ENCODE results near the gene GAPDHS.

DNA sequence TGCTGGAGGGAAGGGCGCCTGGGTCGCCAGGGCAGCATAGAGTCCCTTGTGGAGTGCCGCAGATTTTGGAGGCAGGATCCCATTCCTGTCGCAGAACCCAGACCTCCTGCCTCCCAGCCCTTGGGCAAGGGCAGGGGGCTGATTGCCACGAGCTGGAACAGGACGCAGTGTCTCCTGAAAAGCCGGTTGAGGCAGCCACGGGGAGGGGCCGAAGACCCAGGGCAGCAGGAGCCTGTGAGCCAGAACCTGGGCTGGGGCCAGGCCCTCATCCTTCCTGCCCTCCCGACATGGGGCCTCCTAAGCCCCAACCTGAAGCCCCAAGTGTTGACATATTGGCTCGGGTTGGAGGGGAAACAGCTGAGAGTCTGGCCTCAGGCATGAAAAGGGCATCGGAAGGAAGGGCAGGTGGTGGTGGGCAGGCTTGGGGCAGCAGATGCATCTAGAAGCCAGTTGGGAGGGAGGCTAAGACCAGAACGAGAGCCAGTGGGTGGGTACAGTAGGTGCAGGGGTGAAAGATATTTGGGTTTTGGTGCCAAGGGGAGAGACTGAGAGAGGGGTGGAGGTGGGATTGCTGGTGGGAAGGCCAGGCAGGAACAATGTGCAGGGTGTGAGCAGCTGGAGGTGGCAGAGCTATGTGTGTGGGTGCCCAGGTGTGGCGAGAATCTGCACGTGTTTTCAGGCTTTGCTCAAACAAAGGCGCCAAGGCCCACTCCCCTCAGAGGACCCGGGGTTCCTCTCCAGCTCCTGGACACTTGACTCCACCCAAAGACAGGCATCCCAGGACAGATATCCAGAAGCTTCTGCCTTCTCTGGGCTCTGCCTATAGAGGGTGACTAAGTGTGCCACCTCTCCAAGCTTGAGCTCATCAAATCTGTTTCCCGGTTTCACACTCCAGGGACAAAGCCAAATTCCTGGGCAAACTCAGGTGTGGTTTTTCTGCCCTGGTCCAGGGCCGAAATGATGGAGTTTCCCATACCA lies 3.7 kb upstream of the GAPDHS start:
- TF ChIP-seq, protein P1, sequence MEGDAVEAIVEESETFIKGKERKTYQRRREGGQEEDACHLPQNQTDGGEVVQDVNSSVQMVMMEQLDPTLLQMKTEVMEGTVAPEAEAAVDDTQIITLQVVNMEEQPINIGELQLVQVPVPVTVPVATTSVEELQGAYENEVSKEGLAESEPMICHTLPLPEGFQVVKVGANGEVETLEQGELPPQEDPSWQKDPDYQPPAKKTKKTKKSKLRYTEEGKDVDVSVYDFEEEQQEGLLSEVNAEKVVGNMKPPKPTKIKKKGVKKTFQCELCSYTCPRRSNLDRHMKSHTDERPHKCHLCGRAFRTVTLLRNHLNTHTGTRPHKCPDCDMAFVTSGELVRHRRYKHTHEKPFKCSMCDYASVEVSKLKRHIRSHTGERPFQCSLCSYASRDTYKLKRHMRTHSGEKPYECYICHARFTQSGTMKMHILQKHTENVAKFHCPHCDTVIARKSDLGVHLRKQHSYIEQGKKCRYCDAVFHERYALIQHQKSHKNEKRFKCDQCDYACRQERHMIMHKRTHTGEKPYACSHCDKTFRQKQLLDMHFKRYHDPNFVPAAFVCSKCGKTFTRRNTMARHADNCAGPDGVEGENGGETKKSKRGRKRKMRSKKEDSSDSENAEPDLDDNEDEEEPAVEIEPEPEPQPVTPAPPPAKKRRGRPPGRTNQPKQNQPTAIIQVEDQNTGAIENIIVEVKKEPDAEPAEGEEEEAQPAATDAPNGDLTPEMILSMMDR (IDR thresholded peaks at IDR 0.05; ENCODE audit: insufficient read depth, low read depth, low read length) = no peak
- TF ChIP-seq EZH2 (IDR thresholded peaks at IDR 0.05; ENCODE audit: insufficient read depth, low read length) = no peak

Data from astrocyte (in vitro differentiated cells and primary cell).